H9 (cell line): ENCODE measurements around the gene TMEM176A. TPM values are rescaled to one million over a fixed set of nuclear protein-coding genes. Genes with fewer than 3 reads are reported as not detected.

ENCODE experiments used
- DNase-seq: peaks from one replicate; pipeline ENCODE4 v3.0.0-alpha.2; 2017
- H2AFZ ChIP-seq: one replicate; pipeline ENCODE4 v1.6.1; 2013; ENCODE audit warnings: mild to moderate bottlenecking, low read length, control low read depth, moderate library complexity
- H2AK5ac ChIP-seq: 2 replicates; pipeline ENCODE4 v1.6.1; 2013; ENCODE audit warnings: low read length, control low read depth, mixed read lengths; ENCODE audit not compliant: insufficient read length
- H2BK120ac ChIP-seq: one replicate; pipeline ENCODE4 v1.6.1; 2013; ENCODE audit warnings: low read depth, mild to moderate bottlenecking, low read length, control low read depth, inconsistent platforms; ENCODE audit not compliant: poor library complexity, severe bottlenecking
- H2BK12ac ChIP-seq: 2 replicates; pipeline ENCODE4 v1.6.1; 2013; ENCODE audit warnings: low read length, control low read depth, mixed read lengths, low read depth; ENCODE audit not compliant: insufficient read length
- H2BK15ac ChIP-seq: 2 replicates; pipeline ENCODE4 v1.6.1; 2013; ENCODE audit warnings: low read depth, low read length, control low read depth
- H2BK20ac ChIP-seq: one replicate; pipeline ENCODE4 v1.6.1; 2013; ENCODE audit warnings: low read depth, mild to moderate bottlenecking, low read length, control low read depth, inconsistent platforms; ENCODE audit not compliant: poor library complexity, severe bottlenecking
- H2BK5ac ChIP-seq: 2 replicates; pipeline ENCODE4 v1.6.1; 2013; ENCODE audit warnings: low read length, control low read depth, mixed read lengths; ENCODE audit not compliant: insufficient read length
- H3K14ac ChIP-seq: 2 replicates; pipeline ENCODE4 v1.6.1; 2013; ENCODE audit warnings: low read length, control low read depth; ENCODE audit not compliant: insufficient read depth
- H3K18ac ChIP-seq: 2 replicates; pipeline ENCODE4 v1.6.1; 2013; ENCODE audit warnings: low read depth, mild to moderate bottlenecking, mixed read lengths, low read length, control low read depth; ENCODE audit not compliant: insufficient read length
- H3K23ac ChIP-seq: 2 replicates; pipeline ENCODE4 v1.6.1; 2013; ENCODE audit warnings: low read length, control low read depth, mixed read lengths, low read depth; ENCODE audit not compliant: insufficient read length
- H3K23me2 ChIP-seq: 2 replicates; pipeline ENCODE4 v1.6.1; 2013; ENCODE audit warnings: low read depth, mild to moderate bottlenecking, mixed read lengths, low read length, control low read depth; ENCODE audit not compliant: insufficient read length, poor library complexity, severe bottlenecking
- H3K27ac ChIP-seq: 2 replicates; pipeline ENCODE4 v1.5.1; 2013; ENCODE audit warnings: low read length, control low read depth, mixed read lengths, low read depth; ENCODE audit not compliant: insufficient read length
- H3K27me3 ChIP-seq: 2 replicates; pipeline ENCODE4 v1.6.1; 2013; ENCODE audit warnings: low read length, control low read depth, inconsistent platforms; ENCODE audit not compliant: insufficient read depth
- H3K4ac ChIP-seq: 2 replicates; pipeline ENCODE4 v1.6.1; 2013; ENCODE audit warnings: low read depth, mild to moderate bottlenecking, control low read depth, inconsistent platforms, low read length, moderate library complexity
- H3K4me1 ChIP-seq: 2 replicates; pipeline ENCODE4 v1.6.1; 2013; ENCODE audit warnings: low read length, control low read depth, inconsistent platforms; ENCODE audit not compliant: insufficient read depth
- H3K4me2 ChIP-seq: 2 replicates; pipeline ENCODE4 v1.6.1; 2013; ENCODE audit warnings: low read length, control low read depth, mixed read lengths; ENCODE audit not compliant: insufficient read length, insufficient read depth
- H3K56ac ChIP-seq: 2 replicates; pipeline ENCODE4 v1.6.1; 2013; ENCODE audit warnings: low read depth, mild to moderate bottlenecking, mixed read lengths, low read length, control low read depth; ENCODE audit not compliant: insufficient read length
- H3K79me1 ChIP-seq: 2 replicates; pipeline ENCODE4 v1.6.1; 2013; ENCODE audit warnings: low read depth, mild to moderate bottlenecking, moderate library complexity, low read length, control low read depth, inconsistent platforms; ENCODE audit not compliant: insufficient read depth, poor library complexity, severe bottlenecking
- H3K79me2 ChIP-seq: 2 replicates; pipeline ENCODE4 v1.6.1; 2013; ENCODE audit warnings: low read length, control low read depth, inconsistent platforms; ENCODE audit not compliant: insufficient read depth
- H3K9ac ChIP-seq: 2 replicates; pipeline ENCODE4 v1.6.1; 2013; ENCODE audit warnings: low read length, control low read depth, mixed read lengths; ENCODE audit not compliant: insufficient read length; ENCODE audit errors: extremely low read depth
- H3K9me3 ChIP-seq: one replicate; pipeline ENCODE4 v1.6.1; 2013; ENCODE audit warnings: low read depth, low read length, inconsistent platforms; ENCODE audit not compliant: control insufficient read depth
- H3T11ph ChIP-seq: one replicate; pipeline ENCODE4 v1.6.1; 2013; ENCODE audit warnings: mild to moderate bottlenecking, low read length, control low read depth, inconsistent platforms
- H4K20me1 ChIP-seq: one replicate; pipeline ENCODE4 v1.6.1; 2013; ENCODE audit not compliant: control insufficient read depth, insufficient read length, insufficient read depth
- H4K5ac ChIP-seq: 2 replicates; pipeline ENCODE4 v1.6.1; 2013; ENCODE audit warnings: low read depth, mild to moderate bottlenecking, mixed read lengths, low read length, control low read depth; ENCODE audit not compliant: insufficient read length
- H4K8ac ChIP-seq: replicated peaks from 2 replicates; pipeline ENCODE4 v1.6.1; 2013; ENCODE audit warnings: low read length, control low read depth, mixed read lengths, low read depth; ENCODE audit not compliant: insufficient read length
- H4K91ac ChIP-seq: 2 replicates; pipeline ENCODE4 v1.6.1; 2013; ENCODE audit warnings: low read depth, mild to moderate bottlenecking, moderate library complexity, mixed read lengths, low read length, control low read depth; ENCODE audit not compliant: insufficient read length
- H3K27ac Mint-ChIP-seq, 3 experiments: 2 replicates in 2 of 3; 3 replicates in 1 of 3; pipeline ENCODE4 v1.8.0; 2020 to 2021; ENCODE audit warnings: mixed read lengths in 3 of 3, mild to moderate bottlenecking in 1 of 3, moderate library complexity in 1 of 3
- H3K27me3 Mint-ChIP-seq: 2 replicates; pipeline ENCODE4 v1.8.0; 2021; ENCODE audit warnings: low read depth, mild to moderate bottlenecking, moderate library complexity, mixed read lengths
- H3K36me3 Mint-ChIP-seq, 3 experiments: 2 replicates in 2 of 3; 3 replicates in 1 of 3; pipeline ENCODE4 v1.8.0; 2020 to 2021; ENCODE audit warnings: low read depth in 3 of 3, mixed read lengths in 3 of 3; ENCODE audit not compliant: insufficient read depth in 1 of 3
- H3K4me1 Mint-ChIP-seq, 2 experiments: 2 replicates each; pipeline ENCODE4 v1.8.0; 2020; ENCODE audit warnings: mixed read lengths in 2 of 2
- H3K4me3 Mint-ChIP-seq, 2 experiments: 2 replicates in 1 of 2; 3 replicates in 1 of 2; pipeline ENCODE4 v1.8.0; 2020 to 2021; ENCODE audit warnings: mild to moderate bottlenecking in 2 of 2, mixed read lengths in 2 of 2, moderate library complexity in 1 of 2
- H3K9me3 Mint-ChIP-seq, 2 experiments: 2 replicates in 1 of 2; 3 replicates in 1 of 2; pipeline ENCODE4 v1.8.0; 2020; ENCODE audit warnings: mild to moderate bottlenecking in 2 of 2, mixed read lengths in 2 of 2, moderate library complexity in 1 of 2
- CTCF ChIP-seq: fragments of 200-600 bp; sonication (generic); conservative IDR thresholded peaks from 3 replicates; pipeline ENCODE4 v1.8.0; 2021; ENCODE audit warnings: antibody characterized with exemption, mild to moderate bottlenecking
- WGBS: extraction: QIAGEN DNeasy Blood & Tissue Kit; methylation state at CpG from one replicate; pipeline ENCODE4 v1.1.7; 2013; ENCODE audit warnings: missing lambda C conversion rate, low lambda C conversion rate, mixed read lengths; ENCODE audit not compliant: insufficient read length; ENCODE audit errors: extremely low coverage; 5-methylcytosine and 5-hydroxymethylcytosine counted together
- total RNA-seq: library from RNA; stranded (reverse); gene quantifications from 2 replicates; pipeline ENCODE4 v1.2.1, GENCODE V29; 2021

The TMEM176A gene
- total RNA-seq, 1 experiment from 2014 or later, result not detected

DNA sequence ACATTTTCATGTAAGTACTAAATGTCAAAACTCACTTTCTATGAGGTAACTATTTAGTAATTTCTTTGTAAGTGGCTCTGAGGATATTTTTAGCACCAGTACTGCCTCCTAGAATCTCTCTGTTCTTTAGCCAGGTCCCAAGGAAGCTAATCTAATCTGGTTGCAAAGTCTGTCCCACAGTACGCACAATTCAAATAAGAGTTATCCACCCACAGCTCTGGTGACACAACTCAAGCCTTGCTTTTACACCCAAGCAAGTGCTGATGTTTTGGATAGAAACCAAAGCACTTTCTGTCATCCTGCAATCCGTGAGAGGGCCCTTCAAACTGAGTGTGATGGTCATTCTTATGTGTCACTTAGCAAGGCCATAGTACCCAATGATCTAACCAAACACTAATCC is 48.9 kb upstream of the TMEM176A start:
- H3K27ac ChIP-seq, result no peak overlapping the region
- no peaks in the 10 kb centered on the region; a peak in 2 of 5 replicates for H3K9me3 Mint-ChIP-seq
- no peaks in the 10 kb centered on the region for H4K20me1 ChIP-seq
- H2BK12ac ChIP-seq, result no peak overlapping the region
- no peaks in the 10 kb centered on the region for H3K23me2 ChIP-seq
- no peak overlapping the region for H2BK120ac ChIP-seq
- H3K18ac ChIP-seq, result no peak overlapping the region
- no peak overlapping the region for H3K14ac ChIP-seq
- no peaks in the 10 kb centered on the region for H3K79me1 ChIP-seq
- H3K27me3 Mint-ChIP-seq, result peaks cover 93% of the 10 kb centered on the region
- H3K4ac ChIP-seq, result no peak overlapping the region
- H3K4me2 ChIP-seq, result no peak overlapping the region
- no peak overlapping the region for H3K9ac ChIP-seq
- no peak overlapping the region for H2AK5ac ChIP-seq
- no peak overlapping the region for H3K23ac ChIP-seq
- no peak overlapping the region for H4K91ac ChIP-seq
- H3K4me1 ChIP-seq, result no peaks in the 10 kb centered on the region
- no peaks in the 10 kb centered on the region for H3K9me3 ChIP-seq
- H4K5ac ChIP-seq, result no peak overlapping the region
- H3T11ph ChIP-seq, result no peak overlapping the region
- no peak overlapping the region for H2BK20ac ChIP-seq
- H3K4me3 Mint-ChIP-seq, result no peak overlapping the region
- no peaks in the 10 kb centered on the region for H3K36me3 Mint-ChIP-seq
- H2AFZ ChIP-seq, result no peak overlapping the region
- H2BK5ac ChIP-seq, result no peak overlapping the region
- no peak for TF ChIP-seq CTCF
- DNase-seq, result no peak
- no peaks in the 10 kb centered on the region; the same call in 1 of the 2 replicates for H3K79me2 ChIP-seq
- no peak overlapping the region for H2BK15ac ChIP-seq
- no peak overlapping the region for H3K56ac ChIP-seq
- WGBS, result no CpG with 5 or more reads among the region's 2 CpGs
- no peak overlapping the region for H3K27ac Mint-ChIP-seq
- H3K4me1 Mint-ChIP-seq, result no peaks in the 10 kb centered on the region
- no peak overlapping the region for H4K8ac ChIP-seq
- H3K27me3 ChIP-seq, result peaks cover 13% of the 10 kb centered on the region; the same call in 1 of the 2 replicates
